ENCODE results near the gene PBOV1.

PBOV1 gene

DNA sequence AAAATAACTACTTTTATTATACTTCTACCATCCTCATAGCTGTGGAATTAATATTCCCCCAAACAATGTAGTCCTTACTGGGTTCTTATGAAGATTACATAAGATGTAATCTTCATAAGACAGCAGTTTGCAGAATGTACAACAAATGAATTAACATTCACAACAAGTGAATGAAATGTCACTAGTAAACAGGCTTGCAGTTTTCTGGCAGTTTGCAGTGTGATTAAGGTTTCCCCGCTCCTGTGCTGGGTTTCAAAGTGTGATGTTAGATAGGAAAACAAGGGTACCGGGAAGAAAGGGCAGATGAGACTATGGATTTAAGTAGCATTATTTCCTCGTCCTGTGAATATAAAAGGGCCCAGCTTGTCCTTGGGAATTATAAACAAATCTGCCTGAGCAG lies 34.1 kb downstream of the PBOV1 start:
- DNase-seq (no peak), ATAC-seq (replicated peaks) (no peak)
- Mint-ChIP-seq H3K4me3 (no peak overlapping the region), H3K36me3 (ENCODE audit: insufficient read depth) (no peaks in the 10 kb centered on the region), H3K9me3 (peaks cover 0 to 4% of the 10 kb centered on the region in 2 donors), H3K4me1 (ENCODE audit: low read depth in 2 of 2) (no peaks in the 10 kb centered on the region), H3K27me3 (peaks cover 64 to 95% of the 10 kb centered on the region in 2 donors), H3K27ac (no peak overlapping the region)

DNA sequence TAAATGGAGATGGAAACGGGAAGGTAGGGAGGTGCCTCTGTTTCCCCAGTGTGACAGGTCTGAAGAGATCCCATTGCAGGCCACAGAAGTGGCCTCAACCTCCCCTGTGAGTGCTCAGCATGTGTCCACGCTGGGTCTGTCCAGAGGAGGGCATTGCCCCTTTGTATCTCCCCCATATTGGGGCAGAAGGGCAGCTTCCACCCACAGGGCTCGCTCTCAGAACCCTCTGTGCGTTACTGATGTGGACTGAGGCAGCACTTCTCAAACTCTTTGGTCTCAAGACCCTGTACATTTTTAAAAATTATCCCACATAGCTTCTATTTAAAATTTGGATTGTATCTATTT lies 34.5 kb downstream of the PBOV1 start:
- Mint-ChIP-seq H3K27me3 (peaks cover 60 to 93% of the 10 kb centered on the region in 2 donors), H3K27ac (no peak overlapping the region), H3K4me1 (ENCODE audit: low read depth in 2 of 2) (no peaks in the 10 kb centered on the region), H3K4me3 (no peak overlapping the region), H3K9me3 (peaks cover 0 to 4% of the 10 kb centered on the region in 2 donors), H3K36me3 (ENCODE audit: insufficient read depth) (no peaks in the 10 kb centered on the region)
- no peak for DNase-seq
- ATAC-seq (replicated peaks) = no peak

DNA sequence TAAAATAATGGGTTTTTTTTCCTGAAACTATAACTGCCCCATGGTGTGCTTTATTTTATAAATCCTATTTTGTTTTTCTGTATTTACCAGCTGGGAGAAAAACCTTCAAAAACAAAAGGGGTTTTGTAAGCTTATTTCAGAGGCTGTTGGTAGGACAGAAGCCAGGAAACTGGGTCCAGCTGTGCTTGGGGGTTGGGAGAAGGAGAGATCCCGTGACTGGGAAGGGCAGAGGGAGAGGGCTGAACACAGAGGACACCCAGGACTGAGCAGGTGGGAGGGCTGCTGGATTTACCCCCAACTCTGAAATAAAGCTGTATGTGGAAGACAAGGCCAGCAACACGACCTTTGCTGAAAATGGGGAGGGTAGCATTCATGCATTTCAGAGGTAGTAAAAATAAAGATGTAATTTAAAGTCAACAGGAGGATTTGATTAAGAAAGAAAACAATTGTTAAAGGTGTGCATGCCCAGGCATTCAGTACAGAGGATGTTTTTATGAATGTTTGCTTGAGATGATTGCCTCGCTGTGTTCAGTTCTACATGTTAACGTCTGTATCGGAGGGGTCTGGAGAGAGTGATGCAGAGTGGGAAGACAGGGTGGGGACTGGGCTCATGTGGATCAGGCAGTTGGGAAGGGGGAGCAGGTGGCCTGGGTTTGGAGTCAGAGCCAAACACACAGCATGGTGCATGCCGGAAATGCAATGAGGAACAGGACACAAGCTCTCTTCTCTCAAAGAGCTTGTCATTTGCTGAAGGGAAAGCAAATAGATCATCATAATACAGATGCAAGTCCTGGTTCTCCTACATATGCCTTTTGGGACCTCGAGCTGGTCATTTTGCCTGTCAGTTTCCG lies 35.1 kb downstream of the PBOV1 start:
- ATAC-seq (replicated peaks) (no peak), DNase-seq (no peak)
- Mint-ChIP-seq H3K27me3 (peaks cover 54 to 87% of the 10 kb centered on the region in 2 donors), H3K27ac (no peak overlapping the region), H3K4me1 (ENCODE audit: low read depth in 2 of 2) (no peaks in the 10 kb centered on the region), H3K9me3 (peaks cover 6 to 8% of the 10 kb centered on the region in 2 donors), H3K4me3 (no peak overlapping the region), H3K36me3 (ENCODE audit: insufficient read depth) (no peaks in the 10 kb centered on the region)

DNA sequence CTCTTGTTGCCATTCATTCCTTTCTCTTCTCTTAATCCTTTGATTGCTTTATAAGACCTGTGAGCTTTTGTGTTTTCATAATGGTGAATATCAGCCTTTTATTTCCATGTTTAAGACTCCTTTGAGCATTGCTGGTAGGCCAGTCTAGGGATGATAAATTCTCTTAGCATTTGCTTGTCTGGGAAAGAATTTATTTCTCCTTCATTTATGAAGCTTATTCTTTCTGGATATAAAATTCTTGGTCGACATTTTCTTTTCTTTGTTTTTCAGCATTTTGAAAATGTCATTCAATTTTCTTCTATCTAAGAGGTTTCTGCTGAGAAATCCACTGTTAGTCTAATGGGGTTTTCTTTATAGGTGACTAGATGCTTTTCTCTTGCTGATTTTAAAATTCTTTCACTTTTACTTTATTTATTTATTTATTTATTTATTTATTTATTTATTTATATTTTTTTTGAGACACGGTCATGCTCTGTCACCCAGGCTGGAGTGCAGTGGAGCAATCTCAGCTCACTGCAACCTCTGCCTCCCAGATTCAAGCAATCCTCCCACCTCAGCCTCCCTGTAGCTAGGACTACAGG lies 41.5 kb downstream of the PBOV1 start:
- ATAC-seq (replicated peaks) (no peak), DNase-seq (no peak)
- Mint-ChIP-seq H3K4me3 (no peak overlapping the region), H3K4me1 (ENCODE audit: low read depth in 2 of 2) (no peaks in the 10 kb centered on the region), H3K27me3 (peaks cover 22 to 54% of the 10 kb centered on the region in 2 donors), H3K9me3 (peaks cover 10 to 16% of the 10 kb centered on the region in 2 donors), H3K27ac (no peak overlapping the region), H3K36me3 (ENCODE audit: insufficient read depth) (no peaks in the 10 kb centered on the region)

DNA sequence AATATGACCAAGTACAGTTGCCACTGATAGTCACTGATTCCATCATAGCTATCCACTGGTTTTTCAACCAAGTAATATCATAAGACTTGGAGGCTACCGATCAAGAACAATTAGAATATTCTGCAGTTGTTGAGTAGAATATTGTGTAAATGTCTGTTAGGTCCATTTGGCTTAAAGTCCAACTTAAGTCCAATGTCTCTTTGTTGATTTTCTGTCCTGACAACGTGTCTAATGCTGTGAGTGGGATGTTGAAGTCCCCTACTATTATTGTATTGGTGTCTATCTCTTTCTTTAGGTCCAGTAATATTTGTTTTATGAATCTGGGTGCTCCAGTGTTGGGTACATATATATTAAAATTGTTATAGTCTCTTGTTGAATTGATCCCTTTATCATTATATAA lies 42.7 kb downstream of the PBOV1 start:
- Mint-ChIP-seq H3K4me3 (no peak overlapping the region), H3K4me1 (ENCODE audit: low read depth in 2 of 2) (no peaks in the 10 kb centered on the region), H3K36me3 (ENCODE audit: insufficient read depth) (no peaks in the 10 kb centered on the region), H3K9me3 (peaks cover 10 to 16% of the 10 kb centered on the region in 2 donors), H3K27me3 (peaks cover 14 to 42% of the 10 kb centered on the region in 2 donors), H3K27ac (no peak overlapping the region)
- ATAC-seq (replicated peaks) (no peak), DNase-seq (no peak)

All from effector memory CD8-positive, alpha-beta T cell (primary cell).